Measurements from ENCODE around the gene PCSK2.

PCSK2 gene

GRCh38 chr20:17443131-17443858 lies 216.5 kb downstream of the PCSK2 start:
- TF ChIP-seq, protein P1, sequence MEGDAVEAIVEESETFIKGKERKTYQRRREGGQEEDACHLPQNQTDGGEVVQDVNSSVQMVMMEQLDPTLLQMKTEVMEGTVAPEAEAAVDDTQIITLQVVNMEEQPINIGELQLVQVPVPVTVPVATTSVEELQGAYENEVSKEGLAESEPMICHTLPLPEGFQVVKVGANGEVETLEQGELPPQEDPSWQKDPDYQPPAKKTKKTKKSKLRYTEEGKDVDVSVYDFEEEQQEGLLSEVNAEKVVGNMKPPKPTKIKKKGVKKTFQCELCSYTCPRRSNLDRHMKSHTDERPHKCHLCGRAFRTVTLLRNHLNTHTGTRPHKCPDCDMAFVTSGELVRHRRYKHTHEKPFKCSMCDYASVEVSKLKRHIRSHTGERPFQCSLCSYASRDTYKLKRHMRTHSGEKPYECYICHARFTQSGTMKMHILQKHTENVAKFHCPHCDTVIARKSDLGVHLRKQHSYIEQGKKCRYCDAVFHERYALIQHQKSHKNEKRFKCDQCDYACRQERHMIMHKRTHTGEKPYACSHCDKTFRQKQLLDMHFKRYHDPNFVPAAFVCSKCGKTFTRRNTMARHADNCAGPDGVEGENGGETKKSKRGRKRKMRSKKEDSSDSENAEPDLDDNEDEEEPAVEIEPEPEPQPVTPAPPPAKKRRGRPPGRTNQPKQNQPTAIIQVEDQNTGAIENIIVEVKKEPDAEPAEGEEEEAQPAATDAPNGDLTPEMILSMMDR (IDR thresholded peaks at IDR 0.05; ENCODE audit: extremely low read depth, missing control alignments), result no peak
- DNase-seq (ENCODE audit: low spot score), result no peak

DNA sequence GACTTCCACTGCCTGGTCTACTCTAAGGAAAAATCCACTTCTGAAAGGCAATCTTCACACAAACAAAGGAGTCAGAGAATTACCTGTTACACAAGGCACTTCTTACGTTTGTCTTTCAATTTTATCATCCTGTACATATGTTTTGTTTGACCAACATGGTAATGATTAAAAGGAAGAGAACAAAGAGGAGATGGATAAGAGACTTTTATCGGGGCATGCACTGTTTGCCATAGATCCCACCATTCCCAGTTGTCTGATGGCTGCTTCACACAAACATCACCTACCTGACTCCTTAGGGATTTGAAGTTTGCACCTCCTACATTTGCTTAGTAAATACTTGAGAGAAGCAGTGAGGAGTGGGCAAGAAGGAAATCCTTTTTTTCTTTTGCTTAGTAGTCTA lies 217.3 kb downstream of the PCSK2 start:
- TF ChIP-seq, protein P1 (IDR thresholded peaks at IDR 0.05; ENCODE audit: extremely low read depth, missing control alignments), result no peak
- DNase-seq (ENCODE audit: low spot score), result no peak

DNA sequence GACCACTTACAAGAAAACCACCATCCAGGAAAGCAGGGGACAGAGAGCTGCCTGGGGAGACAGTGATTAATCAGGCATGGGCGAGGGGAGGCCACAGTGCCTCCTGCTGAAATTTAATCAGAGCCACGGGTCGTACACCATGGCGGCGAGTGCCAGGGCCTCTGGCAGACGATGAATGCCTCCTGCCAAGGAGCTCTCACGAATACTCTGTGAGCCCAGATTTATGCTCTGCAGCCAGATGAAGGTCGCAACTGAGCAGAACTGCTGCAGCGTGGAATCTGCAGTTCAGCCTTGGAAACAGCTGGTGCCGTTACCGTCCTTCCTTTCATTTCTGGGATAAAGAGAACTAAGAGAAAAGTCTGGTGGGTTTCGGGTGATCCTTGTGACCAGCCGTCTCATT lies 218.7 kb downstream of the PCSK2 start:
- no peak for DNase-seq (ENCODE audit: low spot score)
- TF ChIP-seq, protein P1 (IDR thresholded peaks at IDR 0.05; ENCODE audit: extremely low read depth, missing control alignments), result no peak

DNA sequence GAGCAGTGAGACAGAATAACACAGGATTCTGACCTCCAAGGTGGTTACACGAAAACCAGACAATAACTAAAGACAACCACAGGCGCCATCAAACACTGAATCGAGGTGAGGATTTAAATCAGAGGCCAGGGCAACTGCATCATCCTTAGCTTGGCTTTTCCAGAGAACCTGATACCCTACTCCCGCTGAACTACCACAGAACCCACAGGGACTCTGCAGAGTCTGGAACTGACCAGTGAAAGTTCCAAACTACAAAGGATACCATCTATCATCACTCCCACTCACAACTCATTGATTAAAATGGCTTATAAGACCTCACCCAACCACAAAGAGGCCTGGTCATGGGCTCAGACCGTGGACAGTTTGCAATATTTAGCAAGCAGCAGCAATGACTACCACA lies 219.3 kb downstream of the PCSK2 start:
- TF ChIP-seq, protein P1 (IDR thresholded peaks at IDR 0.05; ENCODE audit: extremely low read depth, missing control alignments), result no peak
- no peak for DNase-seq (ENCODE audit: low spot score)

DNA sequence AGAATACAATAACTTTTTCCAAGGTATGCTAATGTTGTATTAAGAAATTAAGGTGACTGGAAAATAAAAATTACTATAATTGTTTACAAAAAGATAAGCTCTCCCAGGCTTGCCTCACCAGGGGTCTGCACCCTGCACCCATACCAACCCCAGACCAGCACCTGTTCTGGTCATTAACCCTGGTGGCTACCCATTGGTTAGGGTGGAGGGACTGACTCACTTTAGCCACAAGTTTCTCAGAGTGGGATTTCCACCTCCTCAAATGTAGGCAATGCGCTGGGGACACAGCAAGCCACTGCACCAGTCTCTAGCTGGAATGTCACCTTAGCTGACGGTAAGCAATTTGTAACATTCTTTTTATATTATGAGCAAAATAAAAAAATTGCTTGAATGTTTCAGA lies 221.2 kb downstream of the PCSK2 start:
- TF ChIP-seq, protein P1 (IDR thresholded peaks at IDR 0.05; ENCODE audit: extremely low read depth, missing control alignments), result no peak
- DNase-seq (ENCODE audit: low spot score), result no peak

- DNase-seq (ENCODE audit: low spot score), result no peak
- TF ChIP-seq, protein P1 (IDR thresholded peaks at IDR 0.05; ENCODE audit: extremely low read depth, missing control alignments), result no peak
Observed at GRCh38 chr20:17449031-17449430, 222.2 kb downstream of the PCSK2 start.

GRCh38 chr20:17452441-17452840 lies 225.6 kb downstream of the PCSK2 start:
- DNase-seq (ENCODE audit: low spot score), result no peak
- TF ChIP-seq, protein P1 (IDR thresholded peaks at IDR 0.05; ENCODE audit: extremely low read depth, missing control alignments), result no peak

Data from GM20000 (cell line).